ENCODE data around the gene YBX2.

YBX2 gene

GRCh38 chr17:7322520-7323194 lies 28.2 kb upstream of the YBX2 start:
- no peak for DNase-seq

GRCh38 chr17:7321466-7321865 lies 27.0 kb upstream of the YBX2 start:
- no peak for DNase-seq

- DNase-seq, result no peak
Observed at GRCh38 chr17:7318121-7318860, 23.9 kb upstream of the YBX2 start.

GRCh38 chr17:7317161-7317803 lies 22.8 kb upstream of the YBX2 start:
- no peak for DNase-seq

GRCh38 chr17:7315570-7316235 lies 21.3 kb upstream of the YBX2 start:
- DNase-seq, result no peak

GRCh38 chr17:7314719-7315569 lies 20.5 kb upstream of the YBX2 start, which contains the start of gene GPS2:
Gene GPS2 (minus strand): TSS chr17:7315360. CDS start chr17:7315052, 308 bp downstream.
- peak; percentile 86 to 95 (median 89) for DNase-seq

GRCh38 chr17:7313890-7314718 lies 19.7 kb upstream of the YBX2 start:
- no peak for DNase-seq

GRCh38 chr17:7313088-7313889 lies 18.9 kb upstream of the YBX2 start:
- no peak for DNase-seq

- no peak for DNase-seq
Observed at GRCh38 chr17:7312432-7313087, 18.1 kb upstream of the YBX2 start.

GRCh38 chr17:7311110-7311705 lies 16.8 kb upstream of the YBX2 start:
- DNase-seq, result no peak

GRCh38 chr17:7309628-7310027 lies 15.2 kb upstream of the YBX2 start:
- DNase-seq, result no peak

GRCh38 chr17:7308625-7309433 lies 14.4 kb upstream of the YBX2 start:
- peak; percentile 62 to 95 (median 85) for DNase-seq

- peak in 4 of 5 experiments; percentile 29 to 78 (median 57) for DNase-seq
Observed at GRCh38 chr17:7307686-7308624, 13.5 kb upstream of the YBX2 start.

- DNase-seq, result peak; percentile 100
Observed at GRCh38 chr17:7306911-7307685, 12.7 kb upstream of the YBX2 start, which contains the start of gene EIF5A. Gene EIF5A (plus strand): TSS chr17:7307628. CDS start chr17:7309636, 2,008 bp downstream.

- DNase-seq, result no peak
Observed at GRCh38 chr17:7304179-7304578, 9.7 kb upstream of the YBX2 start.

GRCh38 chr17:7296189-7296861 lies 1.9 kb upstream of the YBX2 start:
- DNase-seq, result peak; percentile 40 to 62 (median 52)
